T-helper 22 cell (primary cell): ENCODE results near the gene PIM3.
A peak's percentile ranks its signal among the peaks of the same experiment; 100 is the strongest.

Source experiments
- DNase-seq: peaks from one replicate; pipeline ENCODE4 v3.0.0-alpha.2; 2020; ENCODE audit warnings: low read depth

The PIM3 gene

GRCh38 chr22:49928185-49928495 is 32.4 kb upstream of the PIM3 start:
- DNase-seq = no peak

GRCh38 chr22:49928555-49929210 is 31.9 kb upstream of the PIM3 start:
- no peak for DNase-seq

GRCh38 chr22:49929211-49929979 is 31.2 kb upstream of the PIM3 start:
- DNase-seq = peak; percentile 51

- DNase-seq = no peak
Observed at GRCh38 chr22:49929994-49930575, 30.5 kb upstream of the PIM3 start.

GRCh38 chr22:49930596-49931412 is 29.8 kb upstream of the PIM3 start:
- no peak for DNase-seq

GRCh38 chr22:49933236-49934159 is 27.1 kb upstream of the PIM3 start:
- DNase-seq = no peak

- DNase-seq = peak; percentile 37
Observed at GRCh38 chr22:49934160-49934890, 26.2 kb upstream of the PIM3 start.

- peak; percentile 80 for DNase-seq
Observed at GRCh38 chr22:49934891-49935557, 25.5 kb upstream of the PIM3 start.

GRCh38 chr22:49935561-49935960 is 25.0 kb upstream of the PIM3 start:
- DNase-seq = peak; percentile 37

- peak; percentile 96 for DNase-seq
Observed at GRCh38 chr22:49936018-49936972, 24.3 kb upstream of the PIM3 start.

- DNase-seq = no peak
Observed at GRCh38 chr22:49936973-49937757, 23.4 kb upstream of the PIM3 start.

GRCh38 chr22:49937758-49938564 is 22.6 kb upstream of the PIM3 start:
- no peak for DNase-seq

- DNase-seq = no peak
Observed at GRCh38 chr22:49938565-49939136, 21.9 kb upstream of the PIM3 start.

- DNase-seq = no peak
Observed at GRCh38 chr22:49941507-49942316, 18.9 kb upstream of the PIM3 start.

GRCh38 chr22:49942565-49943404 is 17.8 kb upstream of the PIM3 start:
- DNase-seq = no peak
